HG03469 (cell line): ENCODE measurements around the gene CCDC97.

Experiments used
- ATAC-seq: cut with Tn5 transposase; IDR thresholded peaks from one replicate; pipeline ENCODE4 v1.9.1; 2021; ENCODE audit warnings: mild to moderate bottlenecking, moderate library complexity, moderate number of reproducible peaks; ENCODE audit not compliant: unreplicated experiment

Gene CCDC97

DNA sequence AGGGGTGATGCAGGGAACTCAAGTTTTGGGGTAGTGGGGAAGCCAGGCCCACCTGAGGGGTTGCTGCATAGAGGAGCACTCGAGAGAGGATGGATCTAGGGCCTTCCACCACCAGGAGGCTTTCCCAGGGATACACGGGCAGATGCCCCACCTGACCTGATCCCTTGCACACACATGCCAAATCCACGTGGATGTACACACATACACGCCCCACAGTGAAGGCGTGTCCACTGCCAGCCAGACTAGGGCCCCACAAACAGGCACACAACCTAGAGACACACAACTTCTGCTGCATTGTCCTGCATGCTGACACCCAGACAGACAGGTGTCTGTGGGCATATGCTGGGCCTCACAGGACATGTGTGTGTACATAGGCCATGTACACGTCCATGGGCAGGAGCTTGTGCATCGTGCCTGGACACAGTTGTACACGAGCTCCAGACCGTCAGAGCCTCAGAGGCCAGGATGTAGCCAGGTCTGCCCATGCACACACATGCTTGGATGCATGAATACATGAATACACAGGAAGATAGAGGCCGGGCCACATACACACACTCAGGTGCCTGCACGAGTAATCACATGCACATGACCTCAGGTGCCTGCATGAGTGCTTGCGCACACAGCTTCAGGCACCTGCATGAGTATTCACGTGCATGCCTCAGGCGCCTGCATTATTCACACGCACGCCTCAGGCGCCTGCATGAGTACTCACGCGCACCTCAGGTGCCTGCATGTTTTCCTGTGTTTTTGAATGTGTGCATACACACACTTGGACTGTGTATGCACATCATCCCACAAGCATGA, 8.9 kb downstream of the CCDC97 start:
- no peak for ATAC-seq

GRCh38 chr19:41319500-41320184, 9.7 kb downstream of the CCDC97 start:
- ATAC-seq = no peak

- ATAC-seq = no peak
These were observed 10.2 kb downstream of the CCDC97 start for GRCh38 chr19:41320185-41320518.

DNA sequence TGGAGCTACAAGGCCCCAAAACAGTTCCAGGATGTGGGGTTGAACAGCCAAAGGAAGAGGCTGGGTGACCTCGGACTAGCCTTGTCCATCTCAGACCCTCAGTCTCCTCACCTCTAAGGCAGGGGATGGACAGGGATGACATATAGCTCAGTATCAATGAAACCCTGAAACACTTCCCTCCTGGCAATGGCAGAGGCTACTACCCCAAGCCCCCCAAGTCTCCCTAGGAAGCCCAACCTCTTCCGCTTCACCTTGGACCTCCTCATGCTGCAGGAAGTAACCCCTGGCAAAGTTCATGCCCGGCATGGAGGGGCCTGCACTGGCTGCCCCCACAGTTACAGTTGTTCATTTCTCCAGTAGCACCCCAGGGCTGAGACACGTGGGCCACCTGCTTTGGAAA, 10.6 kb downstream of the CCDC97 start:
- ATAC-seq = no peak

- no peak for ATAC-seq
These were observed 11.2 kb downstream of the CCDC97 start for GRCh38 chr19:41321204-41321599.

GRCh38 chr19:41321600-41322270, 11.8 kb downstream of the CCDC97 start:
- ATAC-seq = no peak

DNA sequence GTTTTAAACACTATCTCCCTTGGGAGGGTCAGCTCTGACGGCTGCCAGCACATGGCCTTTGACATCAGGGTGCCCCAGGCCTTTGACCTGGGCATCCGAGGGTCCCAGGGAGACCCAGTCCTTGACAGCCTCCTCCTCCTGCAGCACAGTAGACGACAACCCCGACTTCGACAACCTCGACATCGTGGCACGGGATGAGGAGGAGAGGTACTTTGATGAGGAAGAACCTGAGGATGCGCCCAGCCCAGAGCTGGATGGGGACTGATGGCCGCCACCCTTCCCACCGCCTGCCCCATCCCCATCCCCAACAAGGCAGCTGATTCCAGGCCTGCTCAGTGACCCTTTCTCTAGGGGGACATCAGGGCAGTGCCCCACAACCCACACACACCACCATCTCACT, 12.5 kb downstream of the CCDC97 start:
- no peak for ATAC-seq

- no peak for ATAC-seq
These were observed 13.1 kb downstream of the CCDC97 start for GRCh38 chr19:41323023-41323422.

GRCh38 chr19:41323430-41324125, 13.6 kb downstream of the CCDC97 start:
- ATAC-seq = no peak

DNA sequence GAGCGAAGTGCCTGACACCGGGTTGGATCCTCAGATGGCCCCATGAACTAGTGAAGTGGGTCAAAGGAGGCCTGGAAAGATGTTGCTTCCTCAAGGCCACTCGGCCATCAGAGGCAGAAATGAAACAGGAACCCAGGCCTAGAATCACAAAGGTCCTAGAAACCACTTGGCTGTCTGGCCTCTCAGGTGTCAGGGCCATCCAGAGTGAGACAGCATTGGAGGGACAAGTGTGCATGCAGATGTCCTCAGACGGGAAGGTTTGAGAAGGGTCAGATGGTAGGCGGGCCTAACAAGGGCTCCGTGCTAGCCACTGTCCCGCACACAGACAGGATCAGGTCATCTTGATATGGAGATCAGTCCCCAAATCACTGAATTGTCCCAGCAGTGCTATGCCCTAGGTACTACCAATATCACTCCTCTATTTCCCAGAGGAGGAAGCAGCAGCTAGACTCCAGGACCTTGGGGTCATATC, 14.3 kb downstream of the CCDC97 start:
- ATAC-seq = no peak

- no peak for ATAC-seq
These were observed 15.1 kb downstream of the CCDC97 start for GRCh38 chr19:41324921-41325639.

DNA sequence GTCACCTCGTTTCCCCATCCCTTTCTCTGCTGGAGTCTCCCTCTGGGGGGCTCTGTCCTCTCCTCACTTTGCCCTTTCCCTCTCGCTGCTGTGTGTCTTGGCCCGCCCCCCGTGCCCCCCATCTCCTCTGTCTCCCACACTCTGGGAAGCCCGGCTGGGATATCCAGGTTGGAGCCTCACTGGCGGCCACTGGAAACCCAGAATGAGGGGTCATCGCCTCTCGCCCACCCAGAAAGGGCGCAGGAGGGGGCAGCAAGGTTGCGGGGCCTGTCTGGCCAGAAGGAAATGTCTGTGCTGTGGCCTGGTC, 15.6 kb downstream of the CCDC97 start:
- ATAC-seq = no peak

- no peak for ATAC-seq
These were observed 16.2 kb downstream of the CCDC97 start for GRCh38 chr19:41325947-41326706.

GRCh38 chr19:41327076-41327575, 17.2 kb downstream of the CCDC97 start:
- ATAC-seq = no peak

GRCh38 chr19:41327576-41328156, 17.7 kb downstream of the CCDC97 start:
- ATAC-seq = no peak

GRCh38 chr19:41328157-41328841, 18.3 kb downstream of the CCDC97 start:
- no peak for ATAC-seq

DNA sequence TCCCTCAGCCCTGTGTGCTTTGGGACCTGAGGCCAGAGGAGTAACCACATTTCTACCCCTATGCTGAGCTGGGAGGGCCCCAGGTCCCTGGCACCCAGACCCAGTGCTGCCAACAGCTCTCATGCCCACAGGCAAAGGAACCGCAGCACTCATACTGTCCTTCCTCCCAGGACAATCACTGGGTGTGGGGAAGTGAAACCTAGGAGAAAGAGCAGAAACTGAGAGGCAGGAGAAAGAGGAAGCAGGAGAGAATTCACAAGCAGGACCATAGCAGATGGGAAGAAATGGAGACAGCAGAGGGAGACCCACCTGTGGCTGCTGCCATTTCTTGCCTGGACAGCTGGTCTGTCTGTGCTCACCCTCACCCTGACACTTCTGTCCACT, 18.9 kb downstream of the CCDC97 start:
- ATAC-seq = no peak

DNA sequence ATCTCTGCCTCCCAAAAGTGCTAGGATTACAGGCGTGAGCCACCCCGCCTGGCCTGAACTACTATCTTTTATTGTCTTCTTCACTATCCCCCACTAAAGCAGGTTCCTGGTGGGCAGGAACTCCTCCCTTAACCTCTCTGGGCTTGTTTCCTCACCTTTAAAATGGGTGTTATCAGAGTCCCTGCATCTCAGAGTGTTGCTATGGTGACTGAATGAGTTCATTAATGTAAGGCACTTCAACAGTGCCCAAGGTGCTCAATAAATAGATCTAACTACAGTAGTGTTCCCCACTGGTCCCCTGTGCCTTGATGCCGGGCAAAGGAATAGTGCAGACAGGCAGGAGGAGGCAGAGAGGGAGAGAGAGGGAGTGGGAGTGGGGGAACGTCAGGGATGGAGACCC, 20.5 kb downstream of the CCDC97 start:
- no peak for ATAC-seq
